ENCODE measurements around the gene PLA2G4F.
A peak's percentile ranks its signal among the peaks of the same experiment; 100 is the strongest.

PLA2G4F gene

DNA sequence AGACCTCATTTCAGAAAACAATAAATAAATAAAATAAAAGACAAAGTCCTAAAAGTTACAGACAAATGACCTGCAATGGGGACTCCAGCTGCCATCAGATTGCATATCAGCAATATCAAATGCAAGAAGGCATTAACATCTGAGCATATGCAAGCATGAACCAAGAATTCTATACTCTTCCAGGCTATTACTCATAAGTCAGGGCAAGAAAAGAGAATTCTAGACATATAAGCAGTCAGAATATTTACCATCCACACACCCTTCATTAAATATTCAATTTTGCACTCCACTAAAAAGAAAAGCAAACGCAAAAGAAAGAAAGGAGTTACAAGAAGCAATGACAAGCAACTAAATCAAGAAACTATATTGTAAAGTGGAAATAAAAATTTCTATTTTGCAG is 21.1 kb downstream of the PLA2G4F start:
- CTCF ChIA-PET = interaction anchor here (0.6 to 2.2 kb wide), 11 partner anchors 9 to 171 kb away, joined by 3 to 12 read pairs (median 5); no protein-coding TSS in a partner anchor
- no peak overlapping the region for H3K4me3 ChIP-seq (ENCODE audit: low read depth, low read length)
- peaks cover 9% of the 10 kb centered on the region for H3K4me1 ChIP-seq (ENCODE audit: control insufficient read depth, insufficient read depth, low read length)
- TF ChIP-seq ZNF843 (tag by site-specific recombination; IDR thresholded peaks at IDR 0.05) (no peak), ZFP41 (tag by site-specific recombination; IDR thresholded peaks at IDR 0.05; ENCODE audit: borderline replicate concordance) (no peak), ZNF114 (tag by site-specific recombination; IDR thresholded peaks at IDR 0.05) (no peak), PRDM10 (tag by site-specific recombination; IDR thresholded peaks at IDR 0.05) (no peak)
- TF ChIP-seq, protein P1, sequence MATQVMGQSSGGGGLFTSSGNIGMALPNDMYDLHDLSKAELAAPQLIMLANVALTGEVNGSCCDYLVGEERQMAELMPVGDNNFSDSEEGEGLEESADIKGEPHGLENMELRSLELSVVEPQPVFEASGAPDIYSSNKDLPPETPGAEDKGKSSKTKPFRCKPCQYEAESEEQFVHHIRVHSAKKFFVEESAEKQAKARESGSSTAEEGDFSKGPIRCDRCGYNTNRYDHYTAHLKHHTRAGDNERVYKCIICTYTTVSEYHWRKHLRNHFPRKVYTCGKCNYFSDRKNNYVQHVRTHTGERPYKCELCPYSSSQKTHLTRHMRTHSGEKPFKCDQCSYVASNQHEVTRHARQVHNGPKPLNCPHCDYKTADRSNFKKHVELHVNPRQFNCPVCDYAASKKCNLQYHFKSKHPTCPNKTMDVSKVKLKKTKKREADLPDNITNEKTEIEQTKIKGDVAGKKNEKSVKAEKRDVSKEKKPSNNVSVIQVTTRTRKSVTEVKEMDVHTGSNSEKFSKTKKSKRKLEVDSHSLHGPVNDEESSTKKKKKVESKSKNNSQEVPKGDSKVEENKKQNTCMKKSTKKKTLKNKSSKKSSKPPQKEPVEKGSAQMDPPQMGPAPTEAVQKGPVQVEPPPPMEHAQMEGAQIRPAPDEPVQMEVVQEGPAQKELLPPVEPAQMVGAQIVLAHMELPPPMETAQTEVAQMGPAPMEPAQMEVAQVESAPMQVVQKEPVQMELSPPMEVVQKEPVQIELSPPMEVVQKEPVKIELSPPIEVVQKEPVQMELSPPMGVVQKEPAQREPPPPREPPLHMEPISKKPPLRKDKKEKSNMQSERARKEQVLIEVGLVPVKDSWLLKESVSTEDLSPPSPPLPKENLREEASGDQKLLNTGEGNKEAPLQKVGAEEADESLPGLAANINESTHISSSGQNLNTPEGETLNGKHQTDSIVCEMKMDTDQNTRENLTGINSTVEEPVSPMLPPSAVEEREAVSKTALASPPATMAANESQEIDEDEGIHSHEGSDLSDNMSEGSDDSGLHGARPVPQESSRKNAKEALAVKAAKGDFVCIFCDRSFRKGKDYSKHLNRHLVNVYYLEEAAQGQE (tag by site-specific recombination; IDR thresholded peaks at IDR 0.05) = no peak
- H3K27ac ChIP-seq (ENCODE audit: extremely low read depth, low read depth, low read length) = no peak overlapping the region
- H3K9me3 ChIP-seq (ENCODE audit: control insufficient read depth, insufficient read depth, low read depth, low read length) = no peaks in the 10 kb centered on the region
- POLR2A ChIA-PET = no interaction called here
- H3K36me3 ChIP-seq (ENCODE audit: control insufficient read depth in 2 of 2, insufficient read depth in 1 of 2, low read length in 2 of 2) = no peaks in the 10 kb centered on the region

- TF ChIP-seq ZNF175 (tag by site-specific recombination; IDR thresholded peaks at IDR 0.05) = no peak
- no peak for TF ChIP-seq ZNF596 (tag by site-specific recombination; IDR thresholded peaks at IDR 0.05)
- TF ChIP-seq GLIS1 (tag by site-specific recombination; IDR thresholded peaks at IDR 0.05) = no peak
- peaks cover 9% of the 10 kb centered on the region for H3K4me1 ChIP-seq (ENCODE audit: control insufficient read depth, insufficient read depth, low read length)
- H3K36me3 ChIP-seq (ENCODE audit: control insufficient read depth in 2 of 2, insufficient read depth in 1 of 2, low read length in 2 of 2) = no peaks in the 10 kb centered on the region
- no peak overlapping the region for H3K4me3 ChIP-seq (ENCODE audit: low read depth, low read length)
- POLR2A ChIA-PET = no interaction called here
- CTCF ChIA-PET = interaction anchor here (0.6 to 2.2 kb wide), 18 partner anchors 9 to 573 kb away, joined by 3 to 12 read pairs (median 4); no protein-coding TSS in a partner anchor
- no peak overlapping the region for H3K27ac ChIP-seq (ENCODE audit: extremely low read depth, low read depth, low read length)
- H3K9me3 ChIP-seq (ENCODE audit: control insufficient read depth, insufficient read depth, low read depth, low read length) = no peaks in the 10 kb centered on the region
These were observed 21.7 kb downstream of the PLA2G4F start for GRCh38 chr15:42134617-42135245.

- POLR2A ChIA-PET = no interaction called here
- no peaks in the 10 kb centered on the region for H3K9me3 ChIP-seq (ENCODE audit: control insufficient read depth, insufficient read depth, low read depth, low read length)
- CTCF ChIA-PET = interaction anchor here (0.6 to 1.9 kb wide), 16 partner anchors 8 to 398 kb away, joined by 3 to 12 read pairs (median 4); no protein-coding TSS in a partner anchor
- H3K36me3 ChIP-seq (ENCODE audit: control insufficient read depth in 2 of 2, insufficient read depth in 1 of 2, low read length in 2 of 2) = no peaks in the 10 kb centered on the region
- peaks cover 9% of the 10 kb centered on the region for H3K4me1 ChIP-seq (ENCODE audit: control insufficient read depth, insufficient read depth, low read length)
- no peak overlapping the region for H3K27ac ChIP-seq (ENCODE audit: extremely low read depth, low read depth, low read length)
- no peak overlapping the region for H3K4me3 ChIP-seq (ENCODE audit: low read depth, low read length)
- TF ChIP-seq PATZ1 (tag by site-specific recombination; IDR thresholded peaks at IDR 0.05) (peak; percentile 52; the same call in 1 of the 2 replicates), ZSCAN30 (tag by site-specific recombination; IDR thresholded peaks at IDR 0.05) (peak; percentile 60; the same call in 1 of the 2 replicates), ZNF670 (tag by site-specific recombination; IDR thresholded peaks at IDR 0.05; ENCODE audit: low read depth) (no peak), PRDM1 (tag by site-specific recombination; IDR thresholded peaks at IDR 0.05) (no peak), ZNF530 (tag by site-specific recombination; IDR thresholded peaks at IDR 0.05; ENCODE audit: low read depth) (no peak), ZNF146 (tag by site-specific recombination; IDR thresholded peaks at IDR 0.05) (no peak), GLIS1 (tag by site-specific recombination; IDR thresholded peaks at IDR 0.05) (no peak)
- TF ChIP-seq, protein P2, sequence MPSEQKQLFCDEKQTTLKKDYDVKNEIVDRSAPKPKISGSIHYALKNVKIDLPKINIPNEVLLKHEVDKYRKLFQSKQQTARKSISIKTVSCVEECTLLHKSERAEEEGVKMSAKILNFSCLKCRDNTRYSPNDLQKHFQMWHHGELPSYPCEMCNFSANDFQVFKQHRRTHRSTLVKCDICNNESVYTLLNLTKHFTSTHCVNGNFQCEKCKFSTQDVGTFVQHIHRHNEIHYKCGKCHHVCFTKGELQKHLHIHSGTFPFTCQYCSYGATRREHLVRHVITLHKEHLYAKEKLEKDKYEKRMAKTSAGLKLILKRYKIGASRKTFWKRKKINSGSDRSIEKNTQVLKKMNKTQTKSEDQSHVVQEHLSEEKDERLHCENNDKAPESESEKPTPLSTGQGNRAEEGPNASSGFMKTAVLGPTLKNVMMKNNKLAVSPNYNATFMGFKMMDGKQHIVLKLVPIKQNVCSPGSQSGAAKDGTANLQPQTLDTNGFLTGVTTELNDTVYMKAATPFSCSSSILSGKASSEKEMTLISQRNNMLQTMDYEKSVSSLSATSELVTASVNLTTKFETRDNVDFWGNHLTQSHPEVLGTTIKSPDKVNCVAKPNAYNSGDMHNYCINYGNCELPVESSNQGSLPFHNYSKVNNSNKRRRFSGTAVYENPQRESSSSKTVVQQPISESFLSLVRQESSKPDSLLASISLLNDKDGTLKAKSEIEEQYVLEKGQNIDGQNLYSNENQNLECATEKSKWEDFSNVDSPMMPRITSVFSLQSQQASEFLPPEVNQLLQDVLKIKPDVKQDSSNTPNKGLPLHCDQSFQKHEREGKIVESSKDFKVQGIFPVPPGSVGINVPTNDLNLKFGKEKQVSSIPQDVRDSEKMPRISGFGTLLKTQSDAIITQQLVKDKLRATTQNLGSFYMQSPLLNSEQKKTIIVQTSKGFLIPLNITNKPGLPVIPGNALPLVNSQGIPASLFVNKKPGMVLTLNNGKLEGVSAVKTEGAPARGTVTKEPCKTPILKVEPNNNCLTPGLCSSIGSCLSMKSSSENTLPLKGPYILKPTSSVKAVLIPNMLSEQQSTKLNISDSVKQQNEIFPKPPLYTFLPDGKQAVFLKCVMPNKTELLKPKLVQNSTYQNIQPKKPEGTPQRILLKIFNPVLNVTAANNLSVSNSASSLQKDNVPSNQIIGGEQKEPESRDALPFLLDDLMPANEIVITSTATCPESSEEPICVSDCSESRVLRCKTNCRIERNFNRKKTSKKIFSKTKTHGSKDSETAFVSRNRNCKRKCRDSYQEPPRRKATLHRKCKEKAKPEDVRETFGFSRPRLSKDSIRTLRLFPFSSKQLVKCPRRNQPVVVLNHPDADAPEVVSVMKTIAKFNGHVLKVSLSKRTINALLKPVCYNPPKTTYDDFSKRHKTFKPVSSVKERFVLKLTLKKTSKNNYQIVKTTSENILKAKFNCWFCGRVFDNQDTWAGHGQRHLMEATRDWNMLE (tag by site-specific recombination; conservative IDR thresholded peaks at IDR 0.05; ENCODE audit: low read depth) = no peak
These were observed 22.4 kb downstream of the PLA2G4F start for GRCh38 chr15:42133886-42134502.

Measured in HEK293 (cell line).